BJ (cell line): ENCODE results near the gene PON1. TPM values are rescaled to one million over a fixed set of nuclear protein-coding genes. Genes with fewer than 3 reads are reported as not detected.

Source experiments
- CTCF ChIA-PET: fragments of 350-600 bp; formaldehyde crosslinking; extraction: SDS; loops from one replicate; lab custom pipeline; 2021; ENCODE audit warnings: antibody characterized with exemption, inconsistent platforms; lab: Yijun Ruan, JAX
- POLR2A ChIA-PET: fragments of 300-600 bp; sonication (Branson Sonifier 250); formaldehyde crosslinking; extraction: SDS; loops from one replicate; lab custom pipeline; 2021; ENCODE audit warnings: antibody characterized with exemption; lab: Charles Lee
- DNase-seq: peaks from one replicate; pipeline ENCODE4 v3.0.0-alpha.2; 2011; ENCODE audit warnings: low read depth
- H3K27me3 ChIP-seq: 2 replicates; pipeline ENCODE4 v1.6.0; 2011; ENCODE audit warnings: low read length; ENCODE audit not compliant: control insufficient read depth, insufficient read depth
- H3K36me3 ChIP-seq: 2 replicates; pipeline ENCODE4 v1.5.1; 2011; ENCODE audit warnings: low read length; ENCODE audit not compliant: control insufficient read depth, insufficient read depth
- H3K4me3 ChIP-seq: 2 replicates; pipeline ENCODE4 v1.5.1; 2011; ENCODE audit warnings: low read depth, mild to moderate bottlenecking, control low read depth, low read length
- polyA minus RNA-seq: library from RNA; depleted of rRNA, polyadenylated mRNA; stranded (reverse); fragments of >200 nt; gene quantifications from 2 replicates; pipeline ENCODE4 v1.2.3, GENCODE V29; 2011; rRNA and poly(A)+ RNA removed
- polyA plus RNA-seq: library from polyadenylated mRNA; depleted of rRNA; stranded (reverse); fragments of >200 nt; gene quantifications from 2 replicates; pipeline ENCODE4 v1.2.3, GENCODE V29; 2011; rRNA removed
- TF ChIP-seq, protein P1 (sequence below): IDR thresholded peaks from 2 replicates; pipeline ENCODE4 v1.5.1; 2011; ENCODE audit warnings: low read depth, mild to moderate bottlenecking, control low read depth, inconsistent platforms, low read length, moderate library complexity; ENCODE audit not compliant: insufficient read depth

The PON1 gene
- polyA plus RNA-seq (not detected in 2 replicates), polyA minus RNA-seq (not detected in 2 replicates)

DNA sequence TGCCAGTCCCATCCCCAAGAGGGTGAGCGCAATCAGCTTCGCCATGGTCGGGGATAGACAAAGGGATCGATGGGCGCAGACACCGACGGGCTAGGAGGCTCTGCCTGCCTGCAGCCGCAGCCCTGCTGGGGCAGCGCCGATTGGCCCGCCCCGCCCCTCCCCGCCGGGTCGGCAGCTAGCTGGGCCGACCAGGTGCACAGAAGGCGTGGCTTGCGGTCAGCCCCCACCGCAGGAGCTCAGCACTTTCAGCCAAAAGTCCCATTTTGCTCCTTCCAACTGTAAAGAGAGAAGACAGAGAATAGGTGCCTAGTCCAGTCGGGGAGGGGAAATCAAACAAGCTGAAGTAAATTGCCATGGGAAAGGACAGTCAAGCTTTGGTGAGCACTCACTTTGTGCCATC is at the start of gene PON1:
Gene PON1 (minus strand): TSS at position 102 of the 400 bp plus-strand sequence. CDS start 57 bp downstream, at position 45.
- CTCF ChIA-PET: interaction anchor here (0.6 kb wide), 1 partner anchor 14 kb away, joined by 3 read pairs; no protein-coding TSS in a partner anchor
- Histone ChIP-seq H3K36me3 (no peaks in the 10 kb centered on the region), H3K4me3 (no peak within 1 kb of the TSS), H3K27me3 (0 out of 2 replicates have a peak, but pooled peaks cover 2% of the 10 kb centered on the region)
- TF ChIP-seq, protein P1, sequence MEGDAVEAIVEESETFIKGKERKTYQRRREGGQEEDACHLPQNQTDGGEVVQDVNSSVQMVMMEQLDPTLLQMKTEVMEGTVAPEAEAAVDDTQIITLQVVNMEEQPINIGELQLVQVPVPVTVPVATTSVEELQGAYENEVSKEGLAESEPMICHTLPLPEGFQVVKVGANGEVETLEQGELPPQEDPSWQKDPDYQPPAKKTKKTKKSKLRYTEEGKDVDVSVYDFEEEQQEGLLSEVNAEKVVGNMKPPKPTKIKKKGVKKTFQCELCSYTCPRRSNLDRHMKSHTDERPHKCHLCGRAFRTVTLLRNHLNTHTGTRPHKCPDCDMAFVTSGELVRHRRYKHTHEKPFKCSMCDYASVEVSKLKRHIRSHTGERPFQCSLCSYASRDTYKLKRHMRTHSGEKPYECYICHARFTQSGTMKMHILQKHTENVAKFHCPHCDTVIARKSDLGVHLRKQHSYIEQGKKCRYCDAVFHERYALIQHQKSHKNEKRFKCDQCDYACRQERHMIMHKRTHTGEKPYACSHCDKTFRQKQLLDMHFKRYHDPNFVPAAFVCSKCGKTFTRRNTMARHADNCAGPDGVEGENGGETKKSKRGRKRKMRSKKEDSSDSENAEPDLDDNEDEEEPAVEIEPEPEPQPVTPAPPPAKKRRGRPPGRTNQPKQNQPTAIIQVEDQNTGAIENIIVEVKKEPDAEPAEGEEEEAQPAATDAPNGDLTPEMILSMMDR: no peak
- POLR2A ChIA-PET: no interaction called here
- DNase-seq: no peak

DNA sequence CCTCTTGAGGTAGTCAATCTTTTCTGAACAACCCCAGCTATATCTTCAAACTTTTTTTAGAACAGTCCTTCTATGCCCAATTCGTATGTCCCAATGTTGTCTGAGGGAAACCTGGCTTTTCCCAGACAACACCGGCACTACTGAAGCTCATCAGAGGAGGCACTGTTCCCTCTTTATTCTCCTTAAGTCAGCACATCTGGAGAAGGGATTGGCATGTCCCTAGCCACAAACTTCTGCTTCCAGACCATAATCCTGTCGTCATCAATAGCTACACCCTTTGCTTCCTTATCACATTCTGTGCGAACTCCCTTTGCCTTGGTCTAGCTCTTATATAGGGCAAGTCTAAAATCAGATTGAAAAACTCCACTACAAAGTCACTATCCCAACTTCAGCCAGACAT is 49.0 kb upstream of the PON1 start:
- ChIA-PET CTCF (interaction anchor here (1.0 kb wide), 1 partner anchor 16 kb away, joined by 3 read pairs; no protein-coding TSS in a partner anchor), POLR2A (no interaction called here)
- Histone ChIP-seq H3K4me3 (no peak overlapping the region), H3K27me3 (no peaks in the 10 kb centered on the region), H3K36me3 (no peaks in the 10 kb centered on the region)
- TF ChIP-seq, protein P1: no peak
- no peak for DNase-seq

DNA sequence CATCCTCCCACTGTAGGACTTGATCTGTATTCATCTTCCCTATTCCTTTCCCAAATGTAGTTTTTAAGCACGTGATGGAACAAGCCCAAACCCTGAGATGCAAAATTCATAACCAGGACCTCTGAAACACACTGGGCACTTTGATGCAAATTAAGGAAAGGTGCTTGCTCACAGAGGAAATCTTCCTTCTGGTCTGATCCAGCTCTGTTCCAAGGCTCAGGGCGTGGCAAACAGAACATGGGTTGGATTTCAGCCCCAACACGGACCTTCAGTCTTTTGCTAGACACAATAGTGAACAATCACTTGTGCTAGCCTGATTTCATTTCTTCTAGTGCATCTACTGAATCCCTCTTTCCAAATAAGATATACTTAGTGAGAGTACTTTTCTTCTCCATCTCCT is 43.9 kb upstream of the PON1 start:
- ChIA-PET CTCF (interaction anchor here (1.3 kb wide), 1 partner anchor 108 kb away, joined by 3 read pairs; no protein-coding TSS in a partner anchor), POLR2A (no interaction called here)
- Histone ChIP-seq H3K4me3 (no peak overlapping the region), H3K27me3 (no peaks in the 10 kb centered on the region), H3K36me3 (no peaks in the 10 kb centered on the region)
- TF ChIP-seq, protein P1: no peak
- no peak for DNase-seq

DNA sequence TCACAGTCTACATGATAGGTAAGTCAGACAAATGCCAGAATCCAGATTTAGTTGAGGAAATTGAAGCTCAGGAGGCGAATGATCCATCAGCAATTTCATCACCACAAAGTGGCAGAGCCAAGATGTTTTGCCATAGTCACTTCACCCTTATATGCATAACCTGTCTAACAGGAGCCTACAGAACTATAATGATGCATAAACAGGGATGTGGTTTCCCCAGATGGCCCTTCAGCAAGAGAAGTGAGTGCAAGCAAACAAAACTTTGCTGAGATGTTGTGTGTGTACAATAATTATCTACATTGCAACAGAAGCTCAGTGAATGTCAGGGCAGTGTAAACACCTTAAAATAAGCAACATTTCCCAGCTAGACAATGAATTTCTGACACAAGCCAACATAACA is 43.3 kb upstream of the PON1 start:
- TF ChIP-seq, protein P1: no peak
- CTCF ChIA-PET: interaction anchor here (1.3 kb wide), 1 partner anchor 109 kb away, joined by 3 read pairs; no protein-coding TSS in a partner anchor
- POLR2A ChIA-PET: no interaction called here
- no peaks in the 10 kb centered on the region for H3K27me3 ChIP-seq
- no peaks in the 10 kb centered on the region for H3K36me3 ChIP-seq
- no peak for DNase-seq
- H3K4me3 ChIP-seq: no peak overlapping the region

DNA sequence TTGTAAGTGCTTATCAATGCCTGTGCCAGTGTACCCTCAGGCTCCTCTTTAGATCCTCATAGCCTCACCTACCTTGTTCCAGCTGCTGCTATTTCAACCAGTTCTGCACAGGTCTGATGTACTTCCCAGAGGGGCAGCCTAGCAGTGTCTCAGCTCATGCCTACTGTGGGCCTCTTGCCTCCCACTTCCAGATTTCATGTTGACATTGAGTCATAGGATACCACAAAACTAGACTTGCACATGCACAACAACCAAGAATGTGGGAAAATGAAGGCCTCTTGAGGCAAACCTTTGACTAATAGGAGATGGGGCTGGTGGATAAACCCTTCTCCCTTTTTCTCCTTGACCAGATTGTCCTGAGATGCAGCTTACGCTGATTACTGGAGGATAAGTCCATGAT is 40.8 kb upstream of the PON1 start:
- Histone ChIP-seq H3K36me3 (no peaks in the 10 kb centered on the region), H3K4me3 (no peak overlapping the region), H3K27me3 (no peaks in the 10 kb centered on the region)
- DNase-seq: no peak
- TF ChIP-seq, protein P1: no peak
- ChIA-PET CTCF (no interaction called here), POLR2A (no interaction called here)
